ENCODE data around the gene DOLK. TPM values are rescaled to one million over a fixed set of nuclear protein-coding genes. Genes with fewer than 3 reads are reported as not detected.

The DOLK gene
- total RNA-seq, 1 experiment from 2014 or later, result 20.9 TPM

DNA sequence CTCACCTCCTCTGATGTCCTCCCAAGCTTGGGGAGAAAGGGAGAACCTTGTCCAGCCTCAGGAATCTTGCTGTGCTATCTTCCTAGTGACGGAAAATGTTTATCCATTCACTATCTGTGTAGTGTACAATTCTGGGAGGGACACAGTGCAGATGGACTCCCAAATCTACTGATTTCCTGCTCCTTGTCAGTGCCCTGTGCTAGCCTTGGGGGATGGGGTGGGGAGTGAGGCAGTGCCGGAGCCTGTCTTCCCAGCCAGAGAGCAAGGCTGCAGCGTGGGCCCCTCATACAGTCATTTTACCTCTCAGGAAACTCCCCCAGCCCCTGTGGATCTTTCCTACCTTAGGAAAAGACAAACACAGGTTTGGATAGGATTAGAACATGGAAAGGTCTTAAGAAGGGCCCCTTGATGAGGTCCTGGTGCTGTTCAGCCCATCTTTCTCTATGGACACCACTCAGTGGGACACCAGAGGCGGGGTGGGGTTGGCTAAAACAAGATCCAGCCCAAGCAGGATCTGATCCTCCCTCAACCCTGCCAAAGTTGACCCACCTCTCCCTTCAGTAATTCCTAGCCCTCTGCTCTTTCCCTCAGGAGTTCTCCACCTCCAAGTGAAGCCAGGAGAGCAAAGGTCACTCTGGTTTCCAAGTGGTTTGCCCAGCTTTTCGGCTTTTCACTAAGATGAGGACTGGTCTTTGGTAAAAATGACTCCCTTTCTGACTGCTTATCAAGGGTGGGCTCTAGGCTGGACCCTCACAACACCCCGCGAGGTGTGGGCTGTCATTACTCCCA, 3.4 kb downstream of the DOLK start:
- no peaks in the 10 kb centered on the region for H3K27me3 ChIP-seq (ENCODE audit: control insufficient read depth, insufficient read depth, low read length)
- peaks cover 1% of the 10 kb centered on the region; the same call in 1 of the 2 replicates for H3K36me3 ChIP-seq (replicated peaks; ENCODE audit: control insufficient read depth, insufficient read depth, low read length)
- H3K4me3 ChIP-seq (ENCODE audit: insufficient read depth, low read depth, low read length), result no peak overlapping the region
- no peak for DNase-seq

DNA sequence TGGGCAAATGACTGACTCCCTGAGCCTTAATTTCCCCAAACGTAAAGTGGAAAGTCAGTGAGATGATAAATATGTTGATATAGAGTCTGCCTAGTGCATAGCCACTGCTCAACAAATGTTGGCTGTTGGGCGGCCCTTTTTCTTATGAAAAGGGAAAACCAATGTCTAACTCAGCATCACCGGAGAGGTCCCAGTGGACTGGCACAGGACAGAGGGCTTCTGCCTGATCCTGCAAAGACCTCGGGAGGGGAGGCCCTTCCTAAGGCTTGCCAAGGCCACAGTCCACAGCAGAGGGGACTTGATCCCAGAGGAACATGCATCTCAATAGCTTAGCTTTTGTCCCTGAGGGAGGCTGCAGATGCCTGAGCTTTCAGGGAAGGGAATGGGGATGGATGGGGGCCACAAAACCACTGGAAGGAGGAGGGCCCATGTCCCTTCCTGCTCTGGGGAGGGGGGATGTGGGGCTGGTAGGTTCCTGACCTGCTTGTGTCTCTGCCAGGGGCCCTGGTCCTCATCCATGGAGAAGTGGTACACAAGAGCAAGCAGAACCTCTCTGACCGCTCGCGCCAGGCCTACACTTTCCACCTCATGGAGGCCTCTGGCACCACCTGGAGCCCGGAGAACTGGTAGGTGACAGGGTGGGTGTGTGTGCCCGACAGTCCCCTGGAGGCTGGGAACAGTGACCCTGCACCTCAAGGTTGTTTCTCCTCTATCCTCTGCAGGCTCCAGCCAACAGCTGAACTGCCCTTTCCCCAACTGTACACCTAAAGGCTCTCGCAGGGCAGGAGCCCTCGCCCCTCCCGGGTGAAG, 6.3 kb downstream of the DOLK start:
- no peaks in the 10 kb centered on the region for H3K27me3 ChIP-seq (ENCODE audit: control insufficient read depth, insufficient read depth, low read length)
- no peak overlapping the region for H3K4me3 ChIP-seq (ENCODE audit: insufficient read depth, low read depth, low read length)
- peak; percentile 19 for DNase-seq
- H3K36me3 ChIP-seq (replicated peaks; ENCODE audit: control insufficient read depth, insufficient read depth, low read length), result 0 out of 2 replicates have a peak, but pooled peaks cover 1% of the 10 kb centered on the region

- Histone ChIP-seq H3K27me3 (ENCODE audit: control insufficient read depth, insufficient read depth, low read length) (no peaks in the 10 kb centered on the region), H3K36me3 (replicated peaks; ENCODE audit: control insufficient read depth, insufficient read depth, low read length) (no peaks in the 10 kb centered on the region), H3K4me3 (ENCODE audit: insufficient read depth, low read depth, low read length) (no peak overlapping the region)
- peak; percentile 29 for DNase-seq
Measured at GRCh38 chr9:128940271-128940921, 7.0 kb downstream of the DOLK start.

DNA sequence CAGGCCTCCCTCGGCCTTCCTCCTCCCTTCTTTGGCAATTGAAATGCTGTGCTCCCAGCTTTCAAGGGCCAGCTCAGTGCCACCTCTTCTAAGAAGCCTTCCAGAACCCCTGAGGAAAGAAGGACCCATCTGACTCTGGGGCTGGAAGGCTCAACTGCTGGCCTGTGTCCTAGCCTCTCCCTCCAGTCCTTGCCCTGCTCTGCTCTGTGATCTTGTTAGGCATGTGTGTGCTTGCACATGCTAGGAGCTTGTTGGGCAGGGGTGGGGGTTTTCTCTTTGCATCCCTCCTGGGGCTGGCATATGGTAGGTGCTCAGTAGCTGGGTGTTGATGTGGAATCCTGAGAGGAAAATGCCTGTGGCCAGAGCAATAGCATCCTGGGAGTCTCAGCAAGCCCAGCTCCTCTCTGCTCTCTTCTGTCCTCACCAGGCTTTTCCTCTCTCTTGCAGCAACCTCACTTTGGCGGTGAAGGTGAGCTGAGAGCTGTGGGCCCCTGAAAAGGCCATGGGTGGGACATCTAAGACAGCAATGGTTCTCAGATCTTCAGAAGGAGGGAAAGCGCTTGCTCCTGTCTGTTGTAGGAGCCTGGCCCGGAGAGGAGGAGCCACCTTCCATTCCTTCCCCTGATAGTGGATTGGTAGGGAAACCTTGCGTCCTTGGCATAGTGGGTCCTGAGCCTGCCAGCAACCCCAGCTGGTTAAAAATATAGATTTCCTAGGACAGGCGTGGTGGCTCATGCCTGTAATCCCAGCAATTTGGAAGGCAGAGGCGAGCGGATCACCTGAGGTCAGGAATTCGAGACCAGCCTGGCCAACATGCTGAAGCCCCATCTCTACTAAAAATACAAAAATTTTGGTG, 9.9 kb downstream of the DOLK start:
- no peak overlapping the region for H3K4me3 ChIP-seq (ENCODE audit: insufficient read depth, low read depth, low read length)
- DNase-seq, result peak; percentile 10
- H3K27me3 ChIP-seq (ENCODE audit: control insufficient read depth, insufficient read depth, low read length), result no peaks in the 10 kb centered on the region
- H3K36me3 ChIP-seq (replicated peaks; ENCODE audit: control insufficient read depth, insufficient read depth, low read length), result no peaks in the 10 kb centered on the region

DNA sequence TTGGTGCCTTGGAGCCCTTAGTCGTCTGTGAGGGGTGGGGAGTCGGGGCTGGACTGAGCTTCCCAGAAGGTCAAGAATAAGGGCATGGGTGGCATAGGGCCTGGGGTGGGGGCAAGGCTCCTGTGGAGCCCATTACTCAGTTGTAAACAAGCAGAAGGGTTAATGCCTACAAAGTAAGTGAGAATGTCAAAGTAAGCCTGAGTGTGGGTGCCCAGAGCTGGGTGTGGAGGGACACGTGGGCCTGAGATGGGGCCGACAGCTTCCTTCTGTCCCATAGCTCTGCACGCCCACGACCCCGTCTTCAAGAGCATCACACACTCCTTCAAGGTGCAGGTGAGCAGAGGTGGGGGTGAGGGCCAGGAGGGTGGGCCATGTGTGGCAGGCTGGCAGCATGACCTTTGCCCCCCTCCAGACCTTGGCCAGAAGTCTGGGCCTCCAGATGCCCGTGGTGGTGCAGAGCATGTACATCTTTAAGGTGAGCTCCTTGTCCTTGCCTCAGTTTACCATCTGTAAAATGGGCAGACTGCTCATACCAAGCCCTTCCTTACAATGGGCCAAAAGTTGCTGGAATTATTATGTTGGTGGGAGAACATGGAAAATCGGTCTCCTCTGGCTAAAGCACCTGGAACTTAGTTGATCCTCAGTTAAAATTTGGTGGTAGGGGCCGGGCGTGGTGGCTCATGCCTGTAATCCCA, 11.1 kb downstream of the DOLK start:
- no peaks in the 10 kb centered on the region for H3K27me3 ChIP-seq (ENCODE audit: control insufficient read depth, insufficient read depth, low read length)
- no peaks in the 10 kb centered on the region for H3K36me3 ChIP-seq (replicated peaks; ENCODE audit: control insufficient read depth, insufficient read depth, low read length)
- no peak overlapping the region for H3K4me3 ChIP-seq (ENCODE audit: insufficient read depth, low read depth, low read length)
- DNase-seq, result no peak

DNA sequence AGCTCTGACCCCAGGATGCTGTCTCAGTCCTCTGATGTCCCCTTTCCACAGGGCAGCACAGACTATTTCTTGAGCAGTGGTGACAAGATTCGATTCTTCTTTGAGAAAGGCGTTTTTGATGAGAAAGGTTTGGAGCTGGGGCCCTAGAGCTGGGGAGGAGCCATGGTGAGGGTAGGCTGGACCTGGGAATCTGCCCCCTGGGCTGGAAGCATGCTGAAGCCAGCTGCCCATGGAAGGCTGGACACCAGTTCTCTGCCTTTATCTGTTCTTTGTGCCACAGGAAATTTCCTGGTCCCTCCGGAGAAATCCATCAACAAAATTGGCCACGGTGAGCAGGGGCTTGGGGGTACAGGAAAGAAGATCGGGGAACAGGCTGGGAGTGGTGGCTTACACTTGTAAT, 13.7 kb downstream of the DOLK start:
- H3K4me3 ChIP-seq (ENCODE audit: insufficient read depth, low read depth, low read length), result no peak overlapping the region
- no peaks in the 10 kb centered on the region for H3K27me3 ChIP-seq (ENCODE audit: control insufficient read depth, insufficient read depth, low read length)
- peak; percentile 7 for DNase-seq
- H3K36me3 ChIP-seq (replicated peaks; ENCODE audit: control insufficient read depth, insufficient read depth, low read length), result no peaks in the 10 kb centered on the region

DNA sequence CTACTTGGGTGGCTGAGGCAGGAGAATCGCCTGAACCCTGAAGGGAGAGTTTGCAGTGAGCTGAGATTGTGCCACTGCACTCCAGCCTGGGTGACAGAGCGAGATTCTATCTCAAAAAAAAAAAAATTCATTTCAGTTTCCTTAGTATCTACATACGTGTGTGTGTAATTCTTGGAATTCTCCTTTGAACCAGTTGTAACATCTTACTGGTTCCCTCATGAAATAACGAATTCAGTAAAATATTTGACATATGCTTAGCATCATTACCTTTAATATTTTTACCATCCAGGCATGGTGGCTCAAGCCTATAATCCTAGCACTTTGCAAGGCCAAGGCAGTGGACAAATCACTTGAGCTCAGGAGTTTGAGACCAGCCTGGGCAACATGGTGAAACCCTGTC, 17.8 kb downstream of the DOLK start:
- Histone ChIP-seq H3K27me3 (ENCODE audit: control insufficient read depth, insufficient read depth, low read length) (no peaks in the 10 kb centered on the region), H3K4me3 (ENCODE audit: insufficient read depth, low read depth, low read length) (no peak overlapping the region), H3K36me3 (replicated peaks; ENCODE audit: control insufficient read depth, insufficient read depth, low read length) (no peaks in the 10 kb centered on the region)
- DNase-seq, result no peak

GRCh38 chr9:128928624-128929023, 18.8 kb downstream of the DOLK start:
- no peaks in the 10 kb centered on the region for H3K27me3 ChIP-seq (ENCODE audit: control insufficient read depth, insufficient read depth, low read length)
- no peak overlapping the region for H3K4me3 ChIP-seq (ENCODE audit: insufficient read depth, low read depth, low read length)
- H3K36me3 ChIP-seq (replicated peaks; ENCODE audit: control insufficient read depth, insufficient read depth, low read length), result no peaks in the 10 kb centered on the region
- DNase-seq, result no peak

DNA sequence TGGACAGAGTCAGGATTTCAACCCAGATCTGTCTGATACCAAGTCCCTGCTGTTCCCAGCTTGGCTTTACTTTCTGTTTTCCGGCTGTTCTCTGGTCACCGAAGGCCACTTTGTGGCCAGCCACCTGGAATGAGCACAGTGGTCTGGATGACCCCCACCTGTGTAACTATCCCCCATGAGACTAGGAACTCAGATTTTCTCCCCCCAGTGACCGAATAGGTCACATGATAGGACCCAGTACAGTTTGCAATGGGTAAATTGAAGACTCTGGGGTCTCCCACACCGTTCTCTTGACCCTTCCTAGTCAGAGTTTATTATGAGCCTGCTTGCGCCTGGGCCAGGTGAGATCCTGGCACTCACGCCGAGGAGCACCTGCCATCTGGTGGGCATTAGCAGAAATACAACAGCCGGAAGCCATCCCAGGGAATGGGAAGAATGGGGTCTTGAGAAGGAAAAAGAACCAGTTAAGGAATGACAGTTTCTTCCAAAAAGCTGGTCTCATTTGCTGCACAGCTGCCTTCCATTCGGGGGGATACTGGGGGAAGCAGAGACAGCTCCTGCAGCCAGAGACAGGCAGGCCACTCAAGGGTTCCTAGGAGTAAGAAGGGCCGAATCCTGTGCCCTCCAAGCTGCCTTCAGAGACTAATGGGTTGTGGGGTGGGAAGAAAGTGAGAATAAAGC, 19.5 kb downstream of the DOLK start:
- DNase-seq, result peak; percentile 91
- H3K36me3 ChIP-seq (replicated peaks; ENCODE audit: control insufficient read depth, insufficient read depth, low read length), result no peaks in the 10 kb centered on the region
- H3K4me3 ChIP-seq (ENCODE audit: insufficient read depth, low read depth, low read length), result no peak overlapping the region
- H3K27me3 ChIP-seq (ENCODE audit: control insufficient read depth, insufficient read depth, low read length), result no peaks in the 10 kb centered on the region

DNA sequence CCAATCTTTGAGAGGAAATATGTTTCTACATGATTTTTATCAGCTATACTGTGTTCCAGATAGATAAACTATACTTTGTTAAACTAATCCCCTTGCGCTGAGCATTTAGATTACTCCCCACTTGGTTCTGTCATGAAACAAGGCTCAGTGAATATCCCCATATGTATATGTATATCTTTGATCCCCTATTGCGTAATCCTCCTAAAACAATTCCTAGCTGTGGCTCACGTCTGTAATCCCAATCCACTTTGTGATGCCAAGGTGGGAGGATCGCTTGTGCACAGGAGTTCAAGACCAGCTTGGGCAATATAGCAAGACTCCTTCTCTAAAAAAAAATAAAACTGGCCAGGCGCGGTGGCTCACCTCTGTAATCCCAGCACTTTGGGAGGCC, 23.9 kb downstream of the DOLK start:
- no peak for DNase-seq
- Histone ChIP-seq H3K27me3 (ENCODE audit: control insufficient read depth, insufficient read depth, low read length) (no peaks in the 10 kb centered on the region), H3K4me3 (ENCODE audit: insufficient read depth, low read depth, low read length) (no peak overlapping the region), H3K36me3 (replicated peaks; ENCODE audit: control insufficient read depth, insufficient read depth, low read length) (no peaks in the 10 kb centered on the region)

GRCh38 chr9:128921881-128922763, 25.3 kb downstream of the DOLK start:
- H3K27me3 ChIP-seq (ENCODE audit: control insufficient read depth, insufficient read depth, low read length), result no peaks in the 10 kb centered on the region
- H3K4me3 ChIP-seq (ENCODE audit: insufficient read depth, low read depth, low read length), result peak overlapping the region; percentile 64
- DNase-seq, result peak; percentile 95
- H3K36me3 ChIP-seq (replicated peaks; ENCODE audit: control insufficient read depth, insufficient read depth, low read length), result peaks cover 3% of the 10 kb centered on the region

DNA sequence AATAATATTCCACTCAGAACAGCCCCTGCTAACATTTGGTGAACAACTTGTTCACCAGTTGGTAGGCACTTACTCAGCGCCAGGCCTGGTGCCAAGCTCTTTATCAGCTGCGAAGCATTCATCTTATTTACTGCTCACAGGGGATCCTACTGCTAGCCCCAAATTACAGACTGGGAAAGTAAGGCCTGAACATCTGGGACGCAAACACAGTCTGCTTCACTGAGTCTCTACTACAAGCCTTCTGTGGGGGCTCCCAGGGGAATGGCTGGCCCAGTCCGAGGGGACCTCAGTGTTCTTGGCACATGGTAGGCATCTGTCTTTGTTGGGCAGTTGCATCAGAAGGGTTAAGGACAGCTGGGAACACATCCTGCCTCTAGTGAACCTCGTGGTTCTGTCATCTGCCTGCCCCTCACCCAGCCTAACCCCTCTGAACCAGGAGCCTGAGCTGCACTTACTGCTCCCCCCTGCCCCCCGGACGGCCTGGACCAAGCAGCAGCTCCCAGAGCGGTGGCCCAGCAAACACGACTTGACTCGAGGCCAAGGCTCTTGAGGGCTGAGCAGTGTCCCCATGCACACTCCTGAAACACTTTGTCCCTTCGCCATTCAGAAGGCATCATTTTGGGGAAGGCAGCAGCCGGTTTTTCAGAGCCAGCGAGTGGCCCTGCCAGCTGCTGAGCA, 26.9 kb downstream of the DOLK start, which contains the start of gene PHYHD1:
TSS of gene PHYHD1 (plus strand) at position 602 of the 678 bp plus-strand sequence. CDS start 1,342 bp downstream, outside the sequence.
- DNase-seq, result peak; percentile 47
- peak within 1 kb of the TSS; percentile 5 for H3K4me3 ChIP-seq (ENCODE audit: insufficient read depth, low read depth, low read length)

More for the DNA sequence above, 26.9 kb downstream of the DOLK start, which contains the start of gene PHYHD1:
- Histone ChIP-seq H3K36me3 (replicated peaks; ENCODE audit: control insufficient read depth, insufficient read depth, low read length) (peaks cover 4% of the 10 kb centered on the region), H3K27me3 (ENCODE audit: control insufficient read depth, insufficient read depth, low read length) (no peaks in the 10 kb centered on the region)

All from H7 (cell line).